Right lobe of liver (tissue), 4 donors: Measurements from ENCODE around the gene NAALADL2.

Source experiments
- POLR2A ChIP-seq: fragments of 450-650 bp; IDR thresholded peaks from one replicate; pipeline ENCODE4 v1.6.1; 2017; ENCODE audit warnings: antibody characterized with exemption, mild to moderate bottlenecking
- TF ChIP-seq, protein P1 (sequence below), 4 donors: fragments of 200-600 bp in 3 of 4; fragments of 450-650 bp in 1 of 4; IDR thresholded peaks; one replicate each; pipeline versions ENCODE4 v1.5.1 to v1.8.0; 2016 to 2022; ENCODE audit warnings: antibody characterized with exemption in 4 of 4, mild to moderate bottlenecking in 2 of 4
- donor health status: DM: no; HTN: no; CAD: no.
- donor health status: DM: no; HTN: no; CAD: no.
- donor health status: DM: no; HTN: yes; CAD: no.

DNA sequence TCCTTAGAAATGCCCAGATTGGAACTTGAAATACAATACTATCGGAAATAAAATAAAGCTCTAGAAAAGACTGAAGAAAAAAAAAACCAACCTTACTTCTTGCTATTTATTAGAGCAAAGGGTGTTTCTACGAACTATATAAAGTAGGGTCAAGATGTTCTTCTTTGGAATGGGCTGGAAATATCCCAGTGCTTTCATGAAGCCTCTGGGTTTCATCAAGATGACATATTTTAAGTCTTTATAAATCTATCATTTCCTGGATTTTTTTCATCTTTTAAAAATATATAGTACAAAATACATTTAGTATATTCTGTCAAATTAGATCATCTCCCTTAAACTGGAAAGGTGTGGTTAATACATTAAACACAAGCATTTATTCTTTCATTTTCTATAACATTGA, 978.8 kb downstream of the NAALADL2 start:
- TF ChIP-seq, protein P1, sequence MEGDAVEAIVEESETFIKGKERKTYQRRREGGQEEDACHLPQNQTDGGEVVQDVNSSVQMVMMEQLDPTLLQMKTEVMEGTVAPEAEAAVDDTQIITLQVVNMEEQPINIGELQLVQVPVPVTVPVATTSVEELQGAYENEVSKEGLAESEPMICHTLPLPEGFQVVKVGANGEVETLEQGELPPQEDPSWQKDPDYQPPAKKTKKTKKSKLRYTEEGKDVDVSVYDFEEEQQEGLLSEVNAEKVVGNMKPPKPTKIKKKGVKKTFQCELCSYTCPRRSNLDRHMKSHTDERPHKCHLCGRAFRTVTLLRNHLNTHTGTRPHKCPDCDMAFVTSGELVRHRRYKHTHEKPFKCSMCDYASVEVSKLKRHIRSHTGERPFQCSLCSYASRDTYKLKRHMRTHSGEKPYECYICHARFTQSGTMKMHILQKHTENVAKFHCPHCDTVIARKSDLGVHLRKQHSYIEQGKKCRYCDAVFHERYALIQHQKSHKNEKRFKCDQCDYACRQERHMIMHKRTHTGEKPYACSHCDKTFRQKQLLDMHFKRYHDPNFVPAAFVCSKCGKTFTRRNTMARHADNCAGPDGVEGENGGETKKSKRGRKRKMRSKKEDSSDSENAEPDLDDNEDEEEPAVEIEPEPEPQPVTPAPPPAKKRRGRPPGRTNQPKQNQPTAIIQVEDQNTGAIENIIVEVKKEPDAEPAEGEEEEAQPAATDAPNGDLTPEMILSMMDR (IDR thresholded peaks at IDR 0.05), result no peak
- TF ChIP-seq POLR2A, result no peak
